H9 (cell line): ENCODE measurements around the gene METTL16. TPM values are rescaled to one million over a fixed set of nuclear protein-coding genes. Genes with fewer than 3 reads are reported as not detected.

ENCODE experiments used
- DNase-seq: peaks from one replicate; pipeline ENCODE4 v3.0.0-alpha.2; 2017
- H2AFZ ChIP-seq: one replicate; pipeline ENCODE4 v1.6.1; 2013; ENCODE audit warnings: mild to moderate bottlenecking, low read length, control low read depth, moderate library complexity
- H2AK5ac ChIP-seq: 2 replicates; pipeline ENCODE4 v1.6.1; 2013; ENCODE audit warnings: low read length, control low read depth, mixed read lengths; ENCODE audit not compliant: insufficient read length
- H2BK120ac ChIP-seq: one replicate; pipeline ENCODE4 v1.6.1; 2013; ENCODE audit warnings: low read depth, mild to moderate bottlenecking, low read length, control low read depth, inconsistent platforms; ENCODE audit not compliant: poor library complexity, severe bottlenecking
- H2BK12ac ChIP-seq: 2 replicates; pipeline ENCODE4 v1.6.1; 2013; ENCODE audit warnings: low read length, control low read depth, mixed read lengths, low read depth; ENCODE audit not compliant: insufficient read length
- H2BK15ac ChIP-seq: 2 replicates; pipeline ENCODE4 v1.6.1; 2013; ENCODE audit warnings: low read depth, low read length, control low read depth
- H2BK20ac ChIP-seq: one replicate; pipeline ENCODE4 v1.6.1; 2013; ENCODE audit warnings: low read depth, mild to moderate bottlenecking, low read length, control low read depth, inconsistent platforms; ENCODE audit not compliant: poor library complexity, severe bottlenecking
- H2BK5ac ChIP-seq: 2 replicates; pipeline ENCODE4 v1.6.1; 2013; ENCODE audit warnings: low read length, control low read depth, mixed read lengths; ENCODE audit not compliant: insufficient read length
- H3K14ac ChIP-seq: 2 replicates; pipeline ENCODE4 v1.6.1; 2013; ENCODE audit warnings: low read length, control low read depth; ENCODE audit not compliant: insufficient read depth
- H3K18ac ChIP-seq: 2 replicates; pipeline ENCODE4 v1.6.1; 2013; ENCODE audit warnings: low read depth, mild to moderate bottlenecking, mixed read lengths, low read length, control low read depth; ENCODE audit not compliant: insufficient read length
- H3K23ac ChIP-seq: 2 replicates; pipeline ENCODE4 v1.6.1; 2013; ENCODE audit warnings: low read length, control low read depth, mixed read lengths, low read depth; ENCODE audit not compliant: insufficient read length
- H3K23me2 ChIP-seq: 2 replicates; pipeline ENCODE4 v1.6.1; 2013; ENCODE audit warnings: low read depth, mild to moderate bottlenecking, mixed read lengths, low read length, control low read depth; ENCODE audit not compliant: insufficient read length, poor library complexity, severe bottlenecking
- H3K27ac ChIP-seq: 2 replicates; pipeline ENCODE4 v1.5.1; 2013; ENCODE audit warnings: low read length, control low read depth, mixed read lengths, low read depth; ENCODE audit not compliant: insufficient read length
- H3K27me3 ChIP-seq: 2 replicates; pipeline ENCODE4 v1.6.1; 2013; ENCODE audit warnings: low read length, control low read depth, inconsistent platforms; ENCODE audit not compliant: insufficient read depth
- H3K4ac ChIP-seq: 2 replicates; pipeline ENCODE4 v1.6.1; 2013; ENCODE audit warnings: low read depth, mild to moderate bottlenecking, control low read depth, inconsistent platforms, low read length, moderate library complexity
- H3K4me1 ChIP-seq: 2 replicates; pipeline ENCODE4 v1.6.1; 2013; ENCODE audit warnings: low read length, control low read depth, inconsistent platforms; ENCODE audit not compliant: insufficient read depth
- H3K4me2 ChIP-seq: 2 replicates; pipeline ENCODE4 v1.6.1; 2013; ENCODE audit warnings: low read length, control low read depth, mixed read lengths; ENCODE audit not compliant: insufficient read length, insufficient read depth
- H3K56ac ChIP-seq: 2 replicates; pipeline ENCODE4 v1.6.1; 2013; ENCODE audit warnings: low read depth, mild to moderate bottlenecking, mixed read lengths, low read length, control low read depth; ENCODE audit not compliant: insufficient read length
- H3K79me1 ChIP-seq: 2 replicates; pipeline ENCODE4 v1.6.1; 2013; ENCODE audit warnings: low read depth, mild to moderate bottlenecking, moderate library complexity, low read length, control low read depth, inconsistent platforms; ENCODE audit not compliant: insufficient read depth, poor library complexity, severe bottlenecking
- H3K79me2 ChIP-seq: 2 replicates; pipeline ENCODE4 v1.6.1; 2013; ENCODE audit warnings: low read length, control low read depth, inconsistent platforms; ENCODE audit not compliant: insufficient read depth
- H3K9ac ChIP-seq: 2 replicates; pipeline ENCODE4 v1.6.1; 2013; ENCODE audit warnings: low read length, control low read depth, mixed read lengths; ENCODE audit not compliant: insufficient read length; ENCODE audit errors: extremely low read depth
- H3K9me3 ChIP-seq: one replicate; pipeline ENCODE4 v1.6.1; 2013; ENCODE audit warnings: low read depth, low read length, inconsistent platforms; ENCODE audit not compliant: control insufficient read depth
- H3T11ph ChIP-seq: one replicate; pipeline ENCODE4 v1.6.1; 2013; ENCODE audit warnings: mild to moderate bottlenecking, low read length, control low read depth, inconsistent platforms
- H4K20me1 ChIP-seq: one replicate; pipeline ENCODE4 v1.6.1; 2013; ENCODE audit not compliant: control insufficient read depth, insufficient read length, insufficient read depth
- H4K5ac ChIP-seq: 2 replicates; pipeline ENCODE4 v1.6.1; 2013; ENCODE audit warnings: low read depth, mild to moderate bottlenecking, mixed read lengths, low read length, control low read depth; ENCODE audit not compliant: insufficient read length
- H4K8ac ChIP-seq: replicated peaks from 2 replicates; pipeline ENCODE4 v1.6.1; 2013; ENCODE audit warnings: low read length, control low read depth, mixed read lengths, low read depth; ENCODE audit not compliant: insufficient read length
- H4K91ac ChIP-seq: 2 replicates; pipeline ENCODE4 v1.6.1; 2013; ENCODE audit warnings: low read depth, mild to moderate bottlenecking, moderate library complexity, mixed read lengths, low read length, control low read depth; ENCODE audit not compliant: insufficient read length
- H3K27ac Mint-ChIP-seq, 3 experiments: 2 replicates in 2 of 3; 3 replicates in 1 of 3; pipeline ENCODE4 v1.8.0; 2020 to 2021; ENCODE audit warnings: mixed read lengths in 3 of 3, mild to moderate bottlenecking in 1 of 3, moderate library complexity in 1 of 3
- H3K27me3 Mint-ChIP-seq: 2 replicates; pipeline ENCODE4 v1.8.0; 2021; ENCODE audit warnings: low read depth, mild to moderate bottlenecking, moderate library complexity, mixed read lengths
- H3K36me3 Mint-ChIP-seq, 3 experiments: 2 replicates in 2 of 3; 3 replicates in 1 of 3; pipeline ENCODE4 v1.8.0; 2020 to 2021; ENCODE audit warnings: low read depth in 3 of 3, mixed read lengths in 3 of 3; ENCODE audit not compliant: insufficient read depth in 1 of 3
- H3K4me1 Mint-ChIP-seq, 2 experiments: 2 replicates each; pipeline ENCODE4 v1.8.0; 2020; ENCODE audit warnings: mixed read lengths in 2 of 2
- H3K4me3 Mint-ChIP-seq, 2 experiments: 2 replicates in 1 of 2; 3 replicates in 1 of 2; pipeline ENCODE4 v1.8.0; 2020 to 2021; ENCODE audit warnings: mild to moderate bottlenecking in 2 of 2, mixed read lengths in 2 of 2, moderate library complexity in 1 of 2
- H3K9me3 Mint-ChIP-seq, 2 experiments: 2 replicates in 1 of 2; 3 replicates in 1 of 2; pipeline ENCODE4 v1.8.0; 2020; ENCODE audit warnings: mild to moderate bottlenecking in 2 of 2, mixed read lengths in 2 of 2, moderate library complexity in 1 of 2
- WGBS: extraction: QIAGEN DNeasy Blood & Tissue Kit; methylation state at CpG from one replicate; pipeline ENCODE4 v1.1.7; 2013; ENCODE audit warnings: missing lambda C conversion rate, low lambda C conversion rate, mixed read lengths; ENCODE audit not compliant: insufficient read length; ENCODE audit errors: extremely low coverage; 5-methylcytosine and 5-hydroxymethylcytosine counted together
- total RNA-seq: library from RNA; stranded (reverse); gene quantifications from 2 replicates; pipeline ENCODE4 v1.2.1, GENCODE V29; 2021
- TF ChIP-seq, protein P1 (sequence below): fragments of 200-600 bp; sonication (generic); conservative IDR thresholded peaks from 3 replicates; pipeline ENCODE4 v1.8.0; 2021; ENCODE audit warnings: antibody characterized with exemption, mild to moderate bottlenecking

The METTL16 gene
- total RNA-seq, 1 experiment from 2014 or later, result 55.4 TPM

GRCh38 chr17:2560658-2561057, 49.0 kb upstream of the METTL16 start:
- no peak overlapping the region for H3K23ac ChIP-seq
- H3K27me3 Mint-ChIP-seq, result peaks cover 3% of the 10 kb centered on the region
- H2AK5ac ChIP-seq, result no peak overlapping the region
- no peak overlapping the region for H3K56ac ChIP-seq
- H3K79me1 ChIP-seq, result no peaks in the 10 kb centered on the region
- H3K4me3 Mint-ChIP-seq, result no peak overlapping the region
- H3K4me1 Mint-ChIP-seq, result peaks cover 5 to 6% of the 10 kb centered on the region in 2 experiments
- H3K14ac ChIP-seq, result no peak overlapping the region
- no peak overlapping the region for H3K27ac ChIP-seq
- no peak overlapping the region for H3K27ac Mint-ChIP-seq
- no peak overlapping the region for H3K9ac ChIP-seq
- no peak overlapping the region for H3K18ac ChIP-seq
- TF ChIP-seq, protein P1, sequence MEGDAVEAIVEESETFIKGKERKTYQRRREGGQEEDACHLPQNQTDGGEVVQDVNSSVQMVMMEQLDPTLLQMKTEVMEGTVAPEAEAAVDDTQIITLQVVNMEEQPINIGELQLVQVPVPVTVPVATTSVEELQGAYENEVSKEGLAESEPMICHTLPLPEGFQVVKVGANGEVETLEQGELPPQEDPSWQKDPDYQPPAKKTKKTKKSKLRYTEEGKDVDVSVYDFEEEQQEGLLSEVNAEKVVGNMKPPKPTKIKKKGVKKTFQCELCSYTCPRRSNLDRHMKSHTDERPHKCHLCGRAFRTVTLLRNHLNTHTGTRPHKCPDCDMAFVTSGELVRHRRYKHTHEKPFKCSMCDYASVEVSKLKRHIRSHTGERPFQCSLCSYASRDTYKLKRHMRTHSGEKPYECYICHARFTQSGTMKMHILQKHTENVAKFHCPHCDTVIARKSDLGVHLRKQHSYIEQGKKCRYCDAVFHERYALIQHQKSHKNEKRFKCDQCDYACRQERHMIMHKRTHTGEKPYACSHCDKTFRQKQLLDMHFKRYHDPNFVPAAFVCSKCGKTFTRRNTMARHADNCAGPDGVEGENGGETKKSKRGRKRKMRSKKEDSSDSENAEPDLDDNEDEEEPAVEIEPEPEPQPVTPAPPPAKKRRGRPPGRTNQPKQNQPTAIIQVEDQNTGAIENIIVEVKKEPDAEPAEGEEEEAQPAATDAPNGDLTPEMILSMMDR, result no peak
- no peaks in the 10 kb centered on the region for H3K9me3 ChIP-seq
- H3K27me3 ChIP-seq, result no peaks in the 10 kb centered on the region
- no peak overlapping the region for H2BK20ac ChIP-seq
- no peaks in the 10 kb centered on the region for H4K20me1 ChIP-seq
- H3K4ac ChIP-seq, result no peak overlapping the region
- no peak overlapping the region for H2AFZ ChIP-seq
- no CpG with 5 or more reads among the region's 5 CpGs for WGBS
- no peak overlapping the region for H2BK5ac ChIP-seq
- no peak overlapping the region for H3K4me2 ChIP-seq
- H4K8ac ChIP-seq, result no peak overlapping the region
- H2BK120ac ChIP-seq, result no peak overlapping the region
- DNase-seq, result no peak
- no peaks in the 10 kb centered on the region for H3K23me2 ChIP-seq
- H3K4me1 ChIP-seq, result no peaks in the 10 kb centered on the region
- peaks cover 22 to 24% of the 10 kb centered on the region in 2 experiments for H3K9me3 Mint-ChIP-seq
- H3K79me2 ChIP-seq, result no peaks in the 10 kb centered on the region
- no peak overlapping the region for H3T11ph ChIP-seq
- H3K36me3 Mint-ChIP-seq, result peaks cover 8 to 13% (median 10%) of the 10 kb centered on the region in 3 experiments; a peak in 4 of 7 replicates
- no peak overlapping the region for H2BK15ac ChIP-seq
- H4K91ac ChIP-seq, result no peak overlapping the region
- H4K5ac ChIP-seq, result no peak overlapping the region
- no peak overlapping the region for H2BK12ac ChIP-seq
